Stromal cell of bone marrow (primary cell): ENCODE measurements around the gene CRTC3.
"Not testable (repeated sequence)": the region's sequence is repeated elsewhere in the genome, so short reads cannot be mapped to it uniquely, and the experiment has no call there.

Experiments used
- DNase-seq: peaks from one replicate; pipeline ENCODE4 v3.0.0-alpha.2; 2012; ENCODE audit warnings: low read depth

CRTC3 gene

GRCh38 chr15:90650117-90650955 lies 120.6 kb downstream of the CRTC3 start:
- DNase-seq, result no peak

GRCh38 chr15:90650956-90651689 lies 121.4 kb downstream of the CRTC3 start:
- DNase-seq, result no peak

GRCh38 chr15:90654233-90655136 lies 124.8 kb downstream of the CRTC3 start:
- no peak for DNase-seq

- not testable (repeated sequence) for DNase-seq
Measured at GRCh38 chr15:90657520-90658172, 127.9 kb downstream of the CRTC3 start.

DNA sequence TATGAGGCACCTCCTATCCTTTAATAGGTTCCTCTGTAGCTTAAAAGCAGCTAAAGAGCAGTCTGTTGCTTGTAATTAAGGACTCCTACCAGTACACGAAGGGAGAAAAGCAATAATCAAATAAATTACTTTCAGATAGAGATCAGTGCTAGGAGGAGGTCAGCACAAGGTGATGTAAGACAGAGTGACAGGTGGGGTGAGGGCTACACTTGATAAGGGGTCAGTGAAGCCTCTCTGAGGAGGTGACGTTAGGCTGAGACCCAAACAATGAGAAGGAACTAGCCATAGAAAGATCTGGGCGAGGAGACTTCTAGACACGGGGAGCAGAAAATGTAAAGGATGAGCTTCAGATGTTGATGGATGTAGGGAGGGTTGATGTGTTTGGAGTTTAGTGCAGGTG lies 129.8 kb downstream of the CRTC3 start:
- DNase-seq, result no peak

DNA sequence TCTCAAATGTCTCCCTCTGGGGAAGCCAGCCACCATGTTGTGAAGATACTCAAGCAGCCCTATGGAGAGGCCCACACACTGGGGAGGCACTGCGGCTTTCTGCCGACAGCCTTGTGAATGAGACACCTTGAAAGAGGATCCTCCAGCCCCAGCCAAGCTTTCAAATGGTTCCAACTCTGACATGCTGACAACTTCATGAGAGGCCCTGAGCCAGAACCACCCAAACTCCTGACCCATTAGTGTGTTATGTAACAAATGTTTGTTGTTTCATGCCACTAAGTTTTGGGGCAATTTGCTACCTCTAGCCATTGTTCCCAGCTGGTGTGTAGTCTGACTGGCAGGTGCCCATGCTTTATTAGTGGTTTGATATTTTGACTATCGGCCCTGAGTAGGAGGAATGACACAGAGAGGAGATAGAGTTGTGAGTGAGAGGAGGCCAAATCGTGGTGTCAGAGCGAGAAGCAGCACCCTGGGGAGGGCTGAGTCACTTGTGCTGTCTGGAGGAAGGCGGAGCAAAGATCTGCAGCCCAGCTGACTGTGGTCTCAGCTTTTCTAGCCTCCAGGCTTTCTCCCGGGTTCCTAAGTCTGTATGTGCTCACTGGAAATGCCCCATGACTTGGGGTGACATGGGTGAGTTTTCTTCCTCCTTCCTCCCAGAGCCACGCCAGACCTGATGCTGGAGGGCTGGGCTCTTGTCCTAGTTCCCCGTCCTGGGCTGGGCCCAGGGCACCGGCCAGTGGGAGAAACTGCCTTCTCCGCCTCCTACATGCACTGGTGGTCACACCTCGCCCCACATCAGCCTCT lies 130.7 kb downstream of the CRTC3 start:
- peak; percentile 96 for DNase-seq

DNA sequence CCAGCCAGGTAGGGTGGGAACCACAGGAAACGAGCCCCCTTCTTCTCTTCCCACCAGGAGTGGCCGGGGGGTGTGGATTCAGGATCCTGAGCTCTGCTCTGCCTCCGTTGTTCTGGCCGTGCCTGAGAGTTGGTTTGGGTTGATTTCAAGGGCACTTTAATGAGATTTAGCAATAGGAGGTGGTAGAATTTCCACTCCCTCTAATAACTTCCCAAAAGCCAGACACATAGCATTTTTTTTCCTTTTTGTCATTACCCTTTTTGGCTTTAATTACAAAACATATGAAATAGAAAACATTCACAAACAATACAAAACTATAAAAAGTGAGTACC lies 131.2 kb downstream of the CRTC3 start:
- not testable (repeated sequence) for DNase-seq

- DNase-seq, result not testable (repeated sequence)
Measured at GRCh38 chr15:90664081-90664461, 134.3 kb downstream of the CRTC3 start.

- no peak for DNase-seq
Measured at GRCh38 chr15:90664650-90665287, 135.0 kb downstream of the CRTC3 start.

GRCh38 chr15:90665288-90666134 lies 135.8 kb downstream of the CRTC3 start:
- no peak for DNase-seq

DNA sequence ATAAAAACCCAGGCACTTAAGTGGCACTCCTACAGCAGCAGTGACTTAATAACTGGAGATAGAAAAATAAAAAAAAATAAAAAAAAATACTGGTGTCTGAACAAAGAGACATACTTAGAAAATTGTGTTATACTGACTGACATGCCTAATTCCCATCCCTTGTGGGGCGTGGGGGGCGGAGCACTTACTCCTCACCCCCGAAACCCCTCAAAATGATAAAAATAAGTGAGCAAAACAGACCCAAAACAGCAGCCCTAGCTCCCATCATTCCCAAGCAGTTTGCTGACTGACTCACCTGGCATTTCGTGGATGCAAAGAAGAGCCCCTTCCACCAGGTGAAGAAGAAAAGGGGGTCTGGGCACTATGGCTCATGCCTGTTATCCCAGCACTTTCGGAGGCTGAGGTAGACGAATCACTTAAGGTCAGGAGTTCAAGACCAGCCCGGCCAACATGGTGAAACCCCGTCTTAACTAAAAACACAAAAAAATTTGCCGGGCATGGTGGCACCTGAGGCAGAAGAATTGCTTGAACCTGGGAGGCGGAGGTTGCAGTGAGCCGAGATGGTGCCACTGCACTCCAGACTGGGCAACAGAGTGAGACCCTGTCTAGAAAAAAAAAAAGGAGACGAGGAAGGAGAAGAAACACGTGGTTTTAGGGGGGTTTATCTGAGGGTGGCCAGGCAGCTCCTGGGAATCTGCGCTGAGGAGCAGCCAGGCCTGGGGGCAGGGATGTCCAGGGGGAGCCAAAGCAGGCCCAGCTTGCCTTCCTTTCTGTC lies 136.6 kb downstream of the CRTC3 start:
- no peak for DNase-seq

DNA sequence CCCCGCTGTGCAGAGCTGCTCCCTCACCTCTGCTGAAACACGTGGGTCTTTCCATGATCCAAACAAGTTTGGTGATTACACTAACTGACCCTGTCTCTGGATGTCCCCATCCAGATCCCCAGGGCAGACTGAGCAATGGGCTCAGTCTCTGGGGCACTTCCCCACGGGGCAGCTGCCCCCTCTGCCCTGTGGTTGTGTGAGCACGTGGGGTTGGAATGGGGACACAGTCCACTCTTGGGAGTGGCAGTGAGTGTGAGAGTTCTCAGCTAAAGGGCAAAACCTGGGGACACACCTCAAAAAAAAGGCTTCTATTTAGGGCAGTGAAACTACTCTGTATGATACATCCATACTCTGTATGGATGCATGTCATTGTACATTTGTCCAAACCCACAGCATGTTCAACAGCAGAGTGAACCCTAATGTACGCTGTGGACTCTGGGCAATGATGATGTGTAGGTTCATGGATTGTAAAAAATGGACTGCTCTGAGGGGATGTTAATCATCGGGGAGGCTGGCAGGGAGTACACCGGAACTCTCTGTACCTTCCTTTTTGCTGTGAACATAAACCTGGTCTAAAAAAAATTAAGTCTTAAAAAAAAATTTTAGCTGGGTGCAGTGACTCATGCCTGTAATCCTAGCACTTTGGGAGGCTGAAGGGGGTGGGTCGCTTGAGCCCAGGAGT lies 137.5 kb downstream of the CRTC3 start:
- DNase-seq, result no peak

GRCh38 chr15:90667755-90668345 lies 138.1 kb downstream of the CRTC3 start:
- DNase-seq, result not testable (repeated sequence)

DNA sequence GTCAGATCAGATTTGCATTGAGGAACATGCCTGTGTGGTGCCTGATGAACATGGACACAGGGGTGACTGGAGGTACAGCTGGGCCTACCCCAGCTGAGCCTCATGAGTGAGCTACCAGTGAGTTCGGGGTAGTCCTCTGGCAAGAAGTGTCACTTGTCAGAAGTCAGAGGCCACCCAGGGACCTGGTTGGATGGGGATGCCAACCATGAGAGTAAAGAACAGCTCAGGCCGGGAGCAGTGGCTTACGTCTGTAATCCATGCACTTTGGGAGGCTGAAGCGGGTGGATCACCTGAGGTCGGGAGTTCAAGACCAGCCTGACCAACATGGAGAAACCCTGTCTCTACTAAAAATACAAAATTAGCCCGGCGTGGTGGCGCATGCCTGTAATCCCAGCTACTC lies 140.9 kb downstream of the CRTC3 start:
- DNase-seq, result not testable (repeated sequence)

DNA sequence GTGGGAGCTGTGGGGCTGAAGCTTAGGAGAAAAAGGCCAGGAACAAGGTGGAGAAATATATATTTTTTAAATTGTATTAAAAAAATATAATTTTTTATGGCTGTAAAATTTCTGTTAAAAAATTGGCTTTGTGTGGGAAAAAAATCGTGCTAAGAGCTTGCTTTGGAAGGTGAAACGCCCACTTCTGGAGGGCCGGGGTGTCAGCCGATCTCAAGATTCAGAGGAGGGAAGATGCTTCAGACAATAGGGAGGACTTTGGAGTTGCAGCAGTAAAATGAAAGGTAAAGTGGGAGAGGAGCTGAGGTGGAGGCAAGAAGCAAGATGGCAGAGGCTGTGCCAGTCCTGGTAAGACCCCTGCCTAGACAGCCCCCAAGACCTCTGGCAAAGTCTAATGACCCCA lies 141.5 kb downstream of the CRTC3 start:
- no peak for DNase-seq

- not testable (repeated sequence) for DNase-seq
Measured at GRCh38 chr15:90673357-90673756, 143.6 kb downstream of the CRTC3 start.

- DNase-seq, result no peak
Measured at GRCh38 chr15:90674476-90674875, 144.8 kb downstream of the CRTC3 start.

DNA sequence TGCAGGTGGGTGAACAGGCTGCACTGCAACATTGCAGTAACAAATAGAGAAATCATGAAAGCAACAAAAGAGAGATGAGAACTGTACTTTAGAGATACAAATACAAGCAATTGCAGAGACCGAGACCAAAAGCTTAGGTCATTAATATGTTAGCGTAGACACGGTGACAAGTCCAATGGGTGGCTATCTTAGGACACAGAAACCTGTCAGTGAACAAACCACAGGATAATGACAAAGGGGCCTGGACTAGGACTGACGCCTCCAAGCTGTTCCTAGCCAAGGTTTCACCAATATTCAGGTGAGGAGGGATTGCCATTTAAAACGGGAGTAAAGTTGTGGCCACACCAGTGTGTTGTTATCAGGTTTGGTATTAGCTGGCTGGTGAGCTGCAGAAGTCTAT lies 145.7 kb downstream of the CRTC3 start:
- no peak for DNase-seq
